Fibroblast of lung (primary cell): Measurements from ENCODE around the gene GGTLC1.

Experiments used
- EZH2 ChIP-seq: IDR thresholded peaks from 2 replicates; pipeline ENCODE4 v1.5.1; 2012; ENCODE audit warnings: low read length, control low read depth, mild to moderate bottlenecking; ENCODE audit errors: missing control alignments
- TF ChIP-seq, protein P1 (sequence below), 2 donors: IDR thresholded peaks in 1 of 2; conservative IDR thresholded peaks in 1 of 2; 1 replicate in 1 of 2; 2 replicates in 1 of 2; pipeline ENCODE4 v1.5.1; 2011 to 2012; ENCODE audit warnings: low read length in 2 of 2, control low read depth in 1 of 2, inconsistent platforms in 1 of 2, low read depth in 1 of 2, mild to moderate bottlenecking in 1 of 2

DNA sequence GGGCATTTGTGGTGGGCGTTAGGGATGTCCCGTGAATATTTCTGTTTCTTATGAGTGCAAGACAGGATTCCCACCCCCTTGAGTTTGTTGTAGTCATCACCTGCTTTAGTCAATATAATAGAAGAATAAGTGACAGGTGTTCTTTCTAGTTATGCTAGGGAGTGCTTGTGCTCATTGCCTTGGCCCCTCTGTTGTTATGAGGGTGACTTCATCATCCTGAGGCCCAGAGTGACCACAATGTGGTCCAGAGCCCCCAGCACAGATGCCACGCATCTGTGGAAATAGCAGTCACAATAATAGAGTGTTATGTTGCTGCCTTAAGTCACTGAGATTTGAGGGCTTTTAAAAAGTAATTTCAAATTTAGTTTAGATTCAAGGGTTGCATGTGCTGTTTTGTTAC lies 42.4 kb downstream of the GGTLC1 start:
- TF ChIP-seq, protein P1, sequence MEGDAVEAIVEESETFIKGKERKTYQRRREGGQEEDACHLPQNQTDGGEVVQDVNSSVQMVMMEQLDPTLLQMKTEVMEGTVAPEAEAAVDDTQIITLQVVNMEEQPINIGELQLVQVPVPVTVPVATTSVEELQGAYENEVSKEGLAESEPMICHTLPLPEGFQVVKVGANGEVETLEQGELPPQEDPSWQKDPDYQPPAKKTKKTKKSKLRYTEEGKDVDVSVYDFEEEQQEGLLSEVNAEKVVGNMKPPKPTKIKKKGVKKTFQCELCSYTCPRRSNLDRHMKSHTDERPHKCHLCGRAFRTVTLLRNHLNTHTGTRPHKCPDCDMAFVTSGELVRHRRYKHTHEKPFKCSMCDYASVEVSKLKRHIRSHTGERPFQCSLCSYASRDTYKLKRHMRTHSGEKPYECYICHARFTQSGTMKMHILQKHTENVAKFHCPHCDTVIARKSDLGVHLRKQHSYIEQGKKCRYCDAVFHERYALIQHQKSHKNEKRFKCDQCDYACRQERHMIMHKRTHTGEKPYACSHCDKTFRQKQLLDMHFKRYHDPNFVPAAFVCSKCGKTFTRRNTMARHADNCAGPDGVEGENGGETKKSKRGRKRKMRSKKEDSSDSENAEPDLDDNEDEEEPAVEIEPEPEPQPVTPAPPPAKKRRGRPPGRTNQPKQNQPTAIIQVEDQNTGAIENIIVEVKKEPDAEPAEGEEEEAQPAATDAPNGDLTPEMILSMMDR (conservative IDR thresholded peaks at IDR 0.05 in 1 of 2, IDR thresholded peaks at IDR 0.05 in 1 of 2; ENCODE audit: low read depth in 1 of 2, low read length in 2 of 2), result no peak
- TF ChIP-seq EZH2, result no peak
